RWPE2 (cell line): ENCODE measurements around the gene CSPG5.
A peak's percentile ranks its signal among the peaks of the same experiment; 100 is the strongest.

Experiments
- ATAC-seq: fragments of 200-7000 bp; cut with Tn5 transposase; 3 replicates; pipeline ENCODE4 v1.9.1; 2021; ENCODE audit warnings: low read depth
- DNase-seq: peaks from one replicate; pipeline ENCODE4 v3.0.0-alpha.2; 2020; ENCODE audit warnings: low spot score
- H3K27ac ChIP-seq: fragments of 450-650 bp; 2 replicates; pipeline ENCODE4 v1.5.1; 2017; ENCODE audit warnings: mild to moderate bottlenecking; ENCODE audit not compliant: poor library complexity, severe bottlenecking
- H3K27me3 ChIP-seq: fragments of 250-450 bp; sonication (Bioruptor Pico); 2 replicates; pipeline ENCODE4 v1.5.1; 2021; ENCODE audit warnings: mild to moderate bottlenecking, moderate library complexity; ENCODE audit not compliant: insufficient read depth, poor library complexity, severe bottlenecking
- H3K36me3 ChIP-seq: fragments of 250-450 bp; sonication (Bioruptor Pico); 2 replicates; pipeline ENCODE4 v1.5.1; 2020; ENCODE audit warnings: low read depth, mild to moderate bottlenecking, moderate library complexity
- H3K4me1 ChIP-seq: fragments of 250-450 bp; sonication (Bioruptor Pico); 2 replicates; pipeline ENCODE4 v1.5.1; 2021; ENCODE audit warnings: mild to moderate bottlenecking, moderate library complexity; ENCODE audit not compliant: insufficient read depth, poor library complexity, severe bottlenecking
- H3K4me3 ChIP-seq: fragments of 250-450 bp; sonication (Bioruptor Pico); 2 replicates; pipeline ENCODE4 v1.5.1; 2021; ENCODE audit warnings: mild to moderate bottlenecking, moderate library complexity; ENCODE audit not compliant: severe bottlenecking
- H3K9me3 ChIP-seq: fragments of 250-450 bp; sonication (Bioruptor Pico); 2 replicates; pipeline ENCODE4 v1.5.1; 2021; ENCODE audit warnings: mild to moderate bottlenecking, moderate library complexity; ENCODE audit not compliant: severe bottlenecking
- TF ChIP-seq, protein P1 (sequence below): fragments of 450-650 bp; IDR thresholded peaks from one replicate; pipeline ENCODE4 v1.5.1; 2017; ENCODE audit warnings: mild to moderate bottlenecking, moderate library complexity; ENCODE audit not compliant: poor library complexity, severe bottlenecking

The CSPG5 gene, protein sequence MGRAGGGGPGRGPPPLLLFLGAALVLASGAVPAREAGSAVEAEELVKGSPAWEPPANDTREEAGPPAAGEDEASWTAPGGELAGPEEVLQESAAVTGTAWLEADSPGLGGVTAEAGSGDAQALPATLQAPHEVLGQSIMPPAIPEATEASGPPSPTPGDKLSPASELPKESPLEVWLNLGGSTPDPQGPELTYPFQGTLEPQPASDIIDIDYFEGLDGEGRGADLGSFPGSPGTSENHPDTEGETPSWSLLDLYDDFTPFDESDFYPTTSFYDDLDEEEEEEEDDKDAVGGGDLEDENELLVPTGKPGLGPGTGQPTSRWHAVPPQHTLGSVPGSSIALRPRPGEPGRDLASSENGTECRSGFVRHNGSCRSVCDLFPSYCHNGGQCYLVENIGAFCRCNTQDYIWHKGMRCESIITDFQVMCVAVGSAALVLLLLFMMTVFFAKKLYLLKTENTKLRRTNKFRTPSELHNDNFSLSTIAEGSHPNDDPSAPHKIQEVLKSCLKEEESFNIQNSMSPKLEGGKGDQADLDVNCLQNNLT

GRCh38 chr3:47578691-47579632 is at the start of gene CSPG5:
TSS of gene CSPG5 (minus strand) at chr3:47578865. CDS start at chr3:47578693, 172 bp downstream.
- peaks cover 32% of the 10 kb centered on the region for H3K27me3 ChIP-seq
- peaks cover 2% of the 10 kb centered on the region for H3K9me3 ChIP-seq
- DNase-seq (no peak), ATAC-seq (peak; percentile 13; the same call in 2 of the 3 replicates)
- no peak within 1 kb of the TSS for H3K27ac ChIP-seq
- TF ChIP-seq, protein P1, sequence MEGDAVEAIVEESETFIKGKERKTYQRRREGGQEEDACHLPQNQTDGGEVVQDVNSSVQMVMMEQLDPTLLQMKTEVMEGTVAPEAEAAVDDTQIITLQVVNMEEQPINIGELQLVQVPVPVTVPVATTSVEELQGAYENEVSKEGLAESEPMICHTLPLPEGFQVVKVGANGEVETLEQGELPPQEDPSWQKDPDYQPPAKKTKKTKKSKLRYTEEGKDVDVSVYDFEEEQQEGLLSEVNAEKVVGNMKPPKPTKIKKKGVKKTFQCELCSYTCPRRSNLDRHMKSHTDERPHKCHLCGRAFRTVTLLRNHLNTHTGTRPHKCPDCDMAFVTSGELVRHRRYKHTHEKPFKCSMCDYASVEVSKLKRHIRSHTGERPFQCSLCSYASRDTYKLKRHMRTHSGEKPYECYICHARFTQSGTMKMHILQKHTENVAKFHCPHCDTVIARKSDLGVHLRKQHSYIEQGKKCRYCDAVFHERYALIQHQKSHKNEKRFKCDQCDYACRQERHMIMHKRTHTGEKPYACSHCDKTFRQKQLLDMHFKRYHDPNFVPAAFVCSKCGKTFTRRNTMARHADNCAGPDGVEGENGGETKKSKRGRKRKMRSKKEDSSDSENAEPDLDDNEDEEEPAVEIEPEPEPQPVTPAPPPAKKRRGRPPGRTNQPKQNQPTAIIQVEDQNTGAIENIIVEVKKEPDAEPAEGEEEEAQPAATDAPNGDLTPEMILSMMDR = no peak
- no peaks in the 10 kb centered on the region for H3K36me3 ChIP-seq
- H3K4me1 ChIP-seq = no peaks in the 10 kb centered on the region
- peak within 1 kb of the TSS; percentile 49 for H3K4me3 ChIP-seq

DNA sequence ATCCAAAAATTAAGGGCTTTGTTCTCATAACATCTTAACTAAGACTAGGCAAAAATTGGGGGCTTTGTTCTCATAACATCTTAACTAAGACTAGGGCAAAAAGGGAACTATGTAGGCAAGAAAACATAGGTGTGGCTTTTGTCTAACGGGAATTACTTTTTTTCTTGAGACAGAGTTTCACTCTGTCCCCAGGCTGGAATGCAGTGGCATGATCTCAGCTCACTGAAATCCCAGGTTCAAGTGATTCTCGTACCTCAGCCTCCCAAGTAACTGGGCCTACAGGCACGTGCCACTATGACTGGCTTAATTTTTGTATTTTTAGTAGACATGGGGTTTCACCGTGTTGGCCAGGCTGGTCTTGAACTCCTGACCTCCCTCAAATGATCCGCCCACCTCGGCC is 49.8 kb upstream of the CSPG5 start:
- TF ChIP-seq, protein P1 = no peak
- Histone ChIP-seq H3K36me3 (peaks cover 76% of the 10 kb centered on the region), H3K27ac (no peak overlapping the region), H3K4me1 (no peaks in the 10 kb centered on the region), H3K9me3 (no peaks in the 10 kb centered on the region), H3K27me3 (no peaks in the 10 kb centered on the region), H3K4me3 (no peak overlapping the region)
- DNase-seq (no peak), ATAC-seq (no peak)

GRCh38 chr3:47622671-47623461 is 44.2 kb upstream of the CSPG5 start:
- no peak for ATAC-seq
- TF ChIP-seq, protein P1 = no peak
- Histone ChIP-seq H3K27me3 (no peaks in the 10 kb centered on the region), H3K27ac (no peak overlapping the region), H3K4me1 (peaks cover 3% of the 10 kb centered on the region), H3K36me3 (peaks cover 68% of the 10 kb centered on the region), H3K9me3 (no peaks in the 10 kb centered on the region), H3K4me3 (no peak overlapping the region)
- DNase-seq = no peak

DNA sequence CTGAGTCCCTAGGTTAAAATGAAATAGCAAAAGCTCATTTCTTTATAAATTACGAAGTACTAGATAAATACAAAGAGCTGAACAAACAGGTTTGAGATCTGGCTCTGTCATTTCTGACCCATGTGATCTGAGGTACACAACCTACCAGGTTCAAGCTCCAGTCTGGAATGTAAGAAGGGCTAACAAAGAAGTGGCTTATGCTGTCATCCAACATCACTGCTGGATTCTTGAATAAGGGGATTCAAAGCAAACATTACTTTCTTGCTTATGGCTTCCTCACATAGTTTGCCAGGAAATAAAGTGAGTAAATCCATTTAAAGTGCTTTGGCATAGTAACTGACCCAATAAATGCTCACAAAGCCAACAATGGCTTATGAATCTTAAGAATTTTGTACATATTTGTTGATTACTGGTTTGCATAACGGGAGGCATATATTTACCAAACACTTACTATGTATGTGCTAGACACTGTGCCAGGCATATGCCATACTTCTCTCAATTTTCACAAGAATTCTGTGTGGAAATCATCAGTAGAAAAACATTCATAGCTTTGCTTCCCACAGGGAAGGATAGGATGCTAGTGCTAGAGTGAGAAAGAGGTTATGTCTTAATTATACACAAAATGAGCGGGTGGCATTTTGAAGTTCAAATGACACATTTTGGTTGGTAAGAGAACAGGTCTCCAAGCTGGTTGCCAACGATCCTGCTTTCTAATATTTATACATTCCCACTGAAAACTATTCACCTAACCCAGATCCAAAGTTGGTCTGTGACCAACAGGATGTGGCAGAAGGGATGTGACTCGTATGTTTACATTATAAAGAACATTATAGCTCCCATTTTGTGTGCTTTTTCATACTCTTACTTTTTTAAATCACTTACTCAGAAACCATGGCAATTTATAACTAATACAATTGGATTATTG is 38.7 kb upstream of the CSPG5 start:
- ATAC-seq (peak; percentile 66; the same call in 2 of the 3 replicates), DNase-seq (no peak)
- H3K4me3 ChIP-seq = no peak overlapping the region
- peaks cover 77% of the 10 kb centered on the region for H3K36me3 ChIP-seq
- H3K27ac ChIP-seq = peak overlapping the region; percentile 30
- H3K9me3 ChIP-seq = no peaks in the 10 kb centered on the region
- no peaks in the 10 kb centered on the region for H3K27me3 ChIP-seq
- TF ChIP-seq, protein P1 = no peak
- H3K4me1 ChIP-seq = peaks cover 10% of the 10 kb centered on the region
